ENCODE results near the gene PLCXD3.

- TF ChIP-seq, protein P1, sequence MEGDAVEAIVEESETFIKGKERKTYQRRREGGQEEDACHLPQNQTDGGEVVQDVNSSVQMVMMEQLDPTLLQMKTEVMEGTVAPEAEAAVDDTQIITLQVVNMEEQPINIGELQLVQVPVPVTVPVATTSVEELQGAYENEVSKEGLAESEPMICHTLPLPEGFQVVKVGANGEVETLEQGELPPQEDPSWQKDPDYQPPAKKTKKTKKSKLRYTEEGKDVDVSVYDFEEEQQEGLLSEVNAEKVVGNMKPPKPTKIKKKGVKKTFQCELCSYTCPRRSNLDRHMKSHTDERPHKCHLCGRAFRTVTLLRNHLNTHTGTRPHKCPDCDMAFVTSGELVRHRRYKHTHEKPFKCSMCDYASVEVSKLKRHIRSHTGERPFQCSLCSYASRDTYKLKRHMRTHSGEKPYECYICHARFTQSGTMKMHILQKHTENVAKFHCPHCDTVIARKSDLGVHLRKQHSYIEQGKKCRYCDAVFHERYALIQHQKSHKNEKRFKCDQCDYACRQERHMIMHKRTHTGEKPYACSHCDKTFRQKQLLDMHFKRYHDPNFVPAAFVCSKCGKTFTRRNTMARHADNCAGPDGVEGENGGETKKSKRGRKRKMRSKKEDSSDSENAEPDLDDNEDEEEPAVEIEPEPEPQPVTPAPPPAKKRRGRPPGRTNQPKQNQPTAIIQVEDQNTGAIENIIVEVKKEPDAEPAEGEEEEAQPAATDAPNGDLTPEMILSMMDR (IDR thresholded peaks at IDR 0.05; ENCODE audit: low read depth, low read length): no peak
- TF ChIP-seq EZH2phosphoT487 (IDR thresholded peaks at IDR 0.05; ENCODE audit: low read depth): no peak
Observed at GRCh38 chr5:41503310-41503709, 7.1 kb downstream of the PLCXD3 start.
